Measurements from ENCODE around the gene SPOCK2.

Gene SPOCK2

GRCh38 chr10:72062832-72063702 lies 25.3 kb downstream of the SPOCK2 start (continued):
- TF ChIP-seq ZNF692 (tag by site-specific recombination; IDR thresholded peaks at IDR 0.05) = peak; percentile 97

- Histone ChIP-seq H3K4me1 (ENCODE audit: control insufficient read depth, insufficient read depth, low read length) (peaks cover 16% of the 10 kb centered on the region), H3K36me3 (ENCODE audit: control insufficient read depth in 2 of 2, insufficient read depth in 1 of 2, low read length in 2 of 2) (no peaks in the 10 kb centered on the region), H3K9me3 (ENCODE audit: control insufficient read depth, insufficient read depth, low read depth, low read length) (no peaks in the 10 kb centered on the region), H3K4me3 (ENCODE audit: low read depth, low read length) (no peak overlapping the region), H3K27ac (ENCODE audit: extremely low read depth, low read depth, low read length) (no peak overlapping the region)
- POLR2A ChIA-PET = no interaction called here
- 0 out of 2 replicates have a peak, but pooled peaks have one; percentile 30 for TF ChIP-seq ZNF639 (tag by site-specific recombination; IDR thresholded peaks at IDR 0.05)
- no peak for TF ChIP-seq REST (tag by site-specific recombination; IDR thresholded peaks at IDR 0.05)
- no peak for TF ChIP-seq ZFP41 (tag by site-specific recombination; IDR thresholded peaks at IDR 0.05; ENCODE audit: borderline replicate concordance)
- no peak for TF ChIP-seq ZBTB7A (tag by site-specific recombination; IDR thresholded peaks at IDR 0.05; ENCODE audit: low read depth)
- TF ChIP-seq ZNF600 (tag by site-specific recombination; IDR thresholded peaks at IDR 0.05) = peak; percentile 29; the same call in 1 of the 2 replicates
- TF ChIP-seq ZNF174 (tag by site-specific recombination; IDR thresholded peaks at IDR 0.05) = no peak
- TF ChIP-seq ZNF140 (tag by site-specific recombination; IDR thresholded peaks at IDR 0.05) = no peak
- CTCF ChIA-PET = interaction anchor here (0.7 to 3.3 kb wide), 4 partner anchors 13 to 167 kb away, joined by 3 to 16 read pairs (median 7); no protein-coding TSS in a partner anchor
Measured at GRCh38 chr10:72062382-72062781, 26.0 kb downstream of the SPOCK2 start.

- H3K9me3 ChIP-seq (ENCODE audit: control insufficient read depth, insufficient read depth, low read depth, low read length) = no peaks in the 10 kb centered on the region
- ChIA-PET POLR2A (no interaction called here), CTCF (interaction anchor here (0.6 to 3.3 kb wide), 5 partner anchors 10 to 781 kb away, joined by 3 to 16 read pairs (median 7); no protein-coding TSS in a partner anchor)
- H3K27ac ChIP-seq (ENCODE audit: extremely low read depth, low read depth, low read length) = no peak overlapping the region
- no peaks in the 10 kb centered on the region for H3K36me3 ChIP-seq (ENCODE audit: control insufficient read depth in 2 of 2, insufficient read depth in 1 of 2, low read length in 2 of 2)
- peaks cover 16% of the 10 kb centered on the region for H3K4me1 ChIP-seq (ENCODE audit: control insufficient read depth, insufficient read depth, low read length)
- H3K4me3 ChIP-seq (ENCODE audit: low read depth, low read length) = no peak overlapping the region
- TF ChIP-seq KLF9 (tag by site-specific recombination; IDR thresholded peaks at IDR 0.05; ENCODE audit: low read depth) (no peak), ZNF341 (tag by site-specific recombination; IDR thresholded peaks at IDR 0.05; ENCODE audit: low read depth) (no peak), ZNF580 (tag by site-specific recombination; IDR thresholded peaks at IDR 0.05) (no peak), ZNF544 (tag by site-specific recombination; IDR thresholded peaks at IDR 0.05) (no peak), ZSCAN30 (tag by site-specific recombination; IDR thresholded peaks at IDR 0.05) (no peak), ZNF747 (tag by site-specific recombination; IDR thresholded peaks at IDR 0.05) (no peak), TCF7L2 (IDR thresholded peaks at IDR 0.05; ENCODE audit: borderline replicate concordance, low read depth, low read length) (no peak), ZNF223 (tag by site-specific recombination; IDR thresholded peaks at IDR 0.05) (no peak)
Measured at GRCh38 chr10:72061930-72062329, 26.4 kb downstream of the SPOCK2 start.
